NCI-H128 (cell line): ENCODE data around the gene ADK.
"Not testable (repeated sequence)": the region's sequence is repeated elsewhere in the genome, so short reads cannot be mapped to it uniquely, and the experiment has no call there.

ENCODE experiments used
- DNase-seq: peaks from one replicate; lab custom pipeline; 2025; ENCODE audit not compliant: unreplicated experiment; lab: John Stamatoyannopoulos, UW

The ADK gene

GRCh38 chr10:74297389-74298080, 146.5 kb downstream of the ADK start:
- DNase-seq: no peak

GRCh38 chr10:74300074-74300621, 149.1 kb downstream of the ADK start:
- DNase-seq: not testable (repeated sequence)

- no peak for DNase-seq
These were observed 149.6 kb downstream of the ADK start for GRCh38 chr10:74300666-74301065.

GRCh38 chr10:74305730-74306129, 154.7 kb downstream of the ADK start:
- DNase-seq: no peak

GRCh38 chr10:74306227-74306982, 155.4 kb downstream of the ADK start:
- no peak for DNase-seq

GRCh38 chr10:74307061-74307651, 156.1 kb downstream of the ADK start:
- no peak for DNase-seq

- no peak for DNase-seq
These were observed 159.7 kb downstream of the ADK start for GRCh38 chr10:74310652-74311257.

- no peak for DNase-seq
These were observed 163.1 kb downstream of the ADK start for GRCh38 chr10:74314166-74314565.

- no peak for DNase-seq
These were observed 169.0 kb downstream of the ADK start for GRCh38 chr10:74320026-74320425.

GRCh38 chr10:74320717-74321116, 169.7 kb downstream of the ADK start:
- no peak for DNase-seq

- DNase-seq: no peak
These were observed 171.1 kb downstream of the ADK start for GRCh38 chr10:74322141-74322540.

GRCh38 chr10:74322565-74322964, 171.5 kb downstream of the ADK start:
- no peak for DNase-seq

- DNase-seq: no peak
These were observed 177.4 kb downstream of the ADK start for GRCh38 chr10:74328388-74328787.

GRCh38 chr10:74329873-74330272, 178.9 kb downstream of the ADK start:
- no peak for DNase-seq

- DNase-seq: no peak
These were observed 179.6 kb downstream of the ADK start for GRCh38 chr10:74330646-74331045.

- no peak for DNase-seq
These were observed 181.4 kb downstream of the ADK start for GRCh38 chr10:74332398-74332797.

GRCh38 chr10:74333174-74333573, 182.2 kb downstream of the ADK start:
- no peak for DNase-seq

- no peak for DNase-seq
These were observed 183.2 kb downstream of the ADK start for GRCh38 chr10:74334221-74334620.

GRCh38 chr10:74335501-74335900, 184.5 kb downstream of the ADK start:
- DNase-seq: no peak

- DNase-seq: no peak
These were observed 186.5 kb downstream of the ADK start for GRCh38 chr10:74337330-74338016.

GRCh38 chr10:74342991-74343390, 192.0 kb downstream of the ADK start:
- no peak for DNase-seq
